Measurements from ENCODE around the gene NANOGP8. TPM values are rescaled to one million over a fixed set of nuclear protein-coding genes. Genes with fewer than 3 reads are reported as not detected.

NANOGP8 gene
- total and polyA plus RNA-seq, 12 donors = 0.28 to 1.2 (median 0.61) TPM; not detected in 7

DNA sequence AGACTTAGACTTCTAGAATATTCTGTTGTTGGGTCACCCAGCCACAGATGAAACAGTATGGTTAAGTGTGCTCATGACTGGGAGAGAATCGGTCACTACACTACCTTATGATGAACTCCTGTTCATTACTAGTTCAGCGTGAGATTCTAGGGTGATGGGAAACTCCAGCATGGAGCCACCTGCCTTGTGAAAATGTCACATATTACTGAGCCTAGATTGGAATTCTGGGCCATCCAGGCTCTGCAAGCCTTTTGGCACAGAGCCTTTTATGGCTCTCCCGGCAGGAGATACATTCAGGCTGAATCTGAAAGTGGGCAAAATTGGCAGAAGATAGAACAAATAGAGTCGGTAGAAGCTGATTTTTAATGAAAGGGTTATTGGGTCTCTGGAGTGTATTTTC is 19.0 kb downstream of the NANOGP8 start:
- Histone ChIP-seq H3K27ac (no peak overlapping the region), H3K9me3 (replicated peaks in 1 of 3) (no peaks in the 10 kb centered on the region), H3K36me3 (replicated peaks in 1 of 2) (no peaks in the 10 kb centered on the region), H3K4me3 (no peak overlapping the region), H3K4me1 (replicated peaks in 1 of 2) (no peaks in the 10 kb centered on the region), H3K27me3 (no peaks in the 10 kb centered on the region)
- TF ChIP-seq, protein P1, sequence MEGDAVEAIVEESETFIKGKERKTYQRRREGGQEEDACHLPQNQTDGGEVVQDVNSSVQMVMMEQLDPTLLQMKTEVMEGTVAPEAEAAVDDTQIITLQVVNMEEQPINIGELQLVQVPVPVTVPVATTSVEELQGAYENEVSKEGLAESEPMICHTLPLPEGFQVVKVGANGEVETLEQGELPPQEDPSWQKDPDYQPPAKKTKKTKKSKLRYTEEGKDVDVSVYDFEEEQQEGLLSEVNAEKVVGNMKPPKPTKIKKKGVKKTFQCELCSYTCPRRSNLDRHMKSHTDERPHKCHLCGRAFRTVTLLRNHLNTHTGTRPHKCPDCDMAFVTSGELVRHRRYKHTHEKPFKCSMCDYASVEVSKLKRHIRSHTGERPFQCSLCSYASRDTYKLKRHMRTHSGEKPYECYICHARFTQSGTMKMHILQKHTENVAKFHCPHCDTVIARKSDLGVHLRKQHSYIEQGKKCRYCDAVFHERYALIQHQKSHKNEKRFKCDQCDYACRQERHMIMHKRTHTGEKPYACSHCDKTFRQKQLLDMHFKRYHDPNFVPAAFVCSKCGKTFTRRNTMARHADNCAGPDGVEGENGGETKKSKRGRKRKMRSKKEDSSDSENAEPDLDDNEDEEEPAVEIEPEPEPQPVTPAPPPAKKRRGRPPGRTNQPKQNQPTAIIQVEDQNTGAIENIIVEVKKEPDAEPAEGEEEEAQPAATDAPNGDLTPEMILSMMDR (IDR thresholded peaks at IDR 0.05) = no peak
- intact Hi-C loops (cut with DNase I) = no loop called here
- DNase-seq = no peak
- 86 to 94% (median 92%) methylated on average over 4 of the region's 4 CpGs for WGBS, 4 donors

DNA sequence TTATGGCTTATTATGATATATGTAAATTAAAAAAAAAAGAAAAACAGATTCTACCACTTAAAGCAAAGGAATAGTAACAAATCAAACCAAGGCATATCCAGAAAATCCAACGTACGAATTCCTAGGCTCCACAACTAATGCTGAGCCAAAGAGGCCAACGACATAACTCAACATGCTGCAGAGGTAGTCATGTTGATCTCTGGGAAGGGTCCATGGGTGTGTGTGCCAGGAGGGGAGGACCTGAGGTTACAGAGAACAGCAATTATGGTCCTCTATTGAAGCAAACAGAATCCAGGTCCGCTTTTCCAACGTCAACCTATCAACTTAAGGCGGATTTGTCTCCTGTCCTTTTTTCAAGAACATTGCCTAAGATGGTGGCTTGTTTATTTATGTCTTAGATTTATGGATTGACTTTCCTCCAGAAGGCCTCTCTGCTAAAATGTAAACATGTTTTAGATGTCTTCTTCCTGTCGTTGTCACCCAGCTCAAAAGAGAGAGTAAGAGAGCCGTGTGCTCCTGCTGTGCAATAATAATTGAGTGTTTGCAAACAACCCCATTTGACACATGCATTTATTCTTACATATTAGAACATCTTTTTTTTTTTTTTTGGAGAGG is 20.4 kb downstream of the NANOGP8 start:
- DNase-seq = no peak
- Histone ChIP-seq H3K4me1 (replicated peaks in 1 of 2) (no peaks in the 10 kb centered on the region), H3K36me3 (replicated peaks in 1 of 2) (no peaks in the 10 kb centered on the region), H3K27ac (no peak overlapping the region), H3K27me3 (no peaks in the 10 kb centered on the region), H3K9me3 (replicated peaks in 1 of 3) (no peaks in the 10 kb centered on the region), H3K4me3 (no peak overlapping the region)
- intact Hi-C loops (cut with DNase I) = no loop called here
- no peak for TF ChIP-seq POLR2A (IDR thresholded peaks at IDR 0.05)
- TF ChIP-seq, protein P1 (IDR thresholded peaks at IDR 0.05) = no peak
- 73 to 82% (median 78%) methylated on average over 8 of the region's 8 CpGs for WGBS, 4 donors

DNA sequence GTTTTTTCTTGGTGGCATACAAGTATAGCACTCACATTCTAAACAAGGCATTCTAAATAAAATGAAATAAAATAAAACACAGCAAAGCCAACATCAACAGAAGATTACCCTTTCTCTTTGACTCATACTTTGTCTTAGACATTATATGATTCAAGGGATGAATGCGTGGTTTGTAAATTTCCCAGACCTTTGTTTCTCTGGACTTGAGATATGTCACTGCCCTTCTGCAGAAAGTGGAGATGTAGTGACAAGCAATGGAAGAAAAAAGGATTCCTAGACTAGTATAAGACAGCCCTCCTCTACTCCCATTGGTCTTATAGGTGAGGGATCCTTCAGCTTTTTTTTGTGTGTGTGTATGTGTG is 22.4 kb downstream of the NANOGP8 start:
- Histone ChIP-seq H3K4me1 (replicated peaks in 1 of 2) (no peaks in the 10 kb centered on the region), H3K4me3 (no peak overlapping the region), H3K9me3 (replicated peaks in 1 of 3) (no peaks in the 10 kb centered on the region), H3K27ac (no peak overlapping the region), H3K36me3 (replicated peaks in 1 of 2) (no peaks in the 10 kb centered on the region), H3K27me3 (no peaks in the 10 kb centered on the region)
- intact Hi-C loops (cut with DNase I) = no loop called here
- DNase-seq = no peak
- no peak for TF ChIP-seq POLR2A (IDR thresholded peaks at IDR 0.05)
- TF ChIP-seq, protein P1 (IDR thresholded peaks at IDR 0.05) = no peak
- WGBS, 4 donors = 91 to 100% (median 96%) methylated on average over 1 of the region's 1 CpG

DNA sequence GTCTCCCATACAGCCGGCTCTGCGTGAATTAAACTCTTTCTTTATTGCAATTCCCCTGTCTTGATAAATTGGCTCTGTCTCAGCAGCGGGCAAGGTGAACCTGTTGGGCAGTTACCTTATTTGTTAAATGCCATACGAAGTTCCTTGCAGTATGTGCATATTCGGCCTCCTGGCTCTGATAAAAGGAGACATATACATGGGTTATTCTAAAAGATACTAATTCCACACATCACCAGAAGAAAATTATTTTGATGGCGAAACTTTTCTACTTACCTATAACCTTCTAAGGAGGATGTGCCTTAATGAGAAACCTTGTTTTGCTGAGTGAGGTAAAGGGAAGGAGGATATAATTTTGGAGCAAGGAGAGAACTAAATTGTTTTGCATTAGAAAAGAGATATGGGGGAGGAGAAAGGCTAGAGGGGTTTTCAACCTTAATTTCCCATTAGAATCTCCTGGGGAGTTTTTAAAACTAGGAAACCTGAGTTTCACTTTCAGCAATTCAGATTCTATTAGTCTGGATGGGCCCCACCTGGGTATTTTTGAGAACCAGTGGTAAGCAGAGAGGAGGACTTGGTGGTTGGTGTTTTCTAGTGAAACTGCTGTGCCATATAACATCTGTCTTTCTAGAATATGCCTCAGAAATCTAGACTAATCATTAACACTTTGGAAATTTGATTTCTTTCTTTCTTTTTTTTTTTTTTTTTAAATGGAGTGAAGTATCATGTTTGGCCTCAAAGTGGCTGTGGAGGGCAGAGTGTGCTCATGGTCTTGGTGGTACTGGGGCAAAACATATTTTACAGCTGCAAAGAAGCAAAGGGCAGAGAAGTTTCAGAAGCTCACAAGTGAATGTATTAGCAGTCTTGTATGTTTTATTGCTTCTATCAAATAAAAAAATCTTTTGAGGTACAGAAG is 23.0 kb downstream of the NANOGP8 start:
- no peak for DNase-seq
- TF ChIP-seq, protein P1 (IDR thresholded peaks at IDR 0.05) = no peak
- TF ChIP-seq POLR2A (IDR thresholded peaks at IDR 0.05) = no peak
- Histone ChIP-seq H3K4me3 (no peak overlapping the region), H3K27me3 (no peaks in the 10 kb centered on the region), H3K4me1 (replicated peaks in 1 of 2) (no peaks in the 10 kb centered on the region), H3K36me3 (replicated peaks in 1 of 2) (no peaks in the 10 kb centered on the region), H3K9me3 (replicated peaks in 1 of 3) (no peaks in the 10 kb centered on the region), H3K27ac (no peak overlapping the region)
- 87 to 94% (median 90%) methylated on average over 6 of the region's 6 CpGs for WGBS, 4 donors
- intact Hi-C loops (cut with DNase I) = no loop called here
